HepG2 (cell line): ENCODE data around the gene RTN4. TPM values are rescaled to one million over a fixed set of nuclear protein-coding genes. Genes with fewer than 3 reads are reported as not detected.

Source experiments
- HOMEZ ChIP-seq: IDR thresholded peaks from 2 replicates; pipeline ENCODE4 v1.6.1; 2016; ENCODE audit warnings: low read depth
- KIAA2018 ChIP-seq: sonication (generic); formaldehyde crosslinking; IDR thresholded peaks from 2 replicates; pipeline ENCODE4 v1.5.0; 2020; ENCODE audit warnings: mild to moderate bottlenecking, missing genetic modification reagents, borderline replicate concordance
- NFKBIZ ChIP-seq: IDR thresholded peaks from 2 replicates; pipeline ENCODE4 v1.6.1; 2018; ENCODE audit warnings: missing genetic modification reagents, missing compliant biosample characterization
- ONECUT2 ChIP-seq: sonication (generic); formaldehyde crosslinking; IDR thresholded peaks from 2 replicates; pipeline ENCODE4 v1.4.0; 2020; ENCODE audit warnings: missing genetic modification reagents
- POLR2A ChIP-seq, 2 experiments: IDR thresholded peaks; 2 replicates each; pipeline ENCODE4 v1.6.1; 2011; ENCODE audit warnings: low read depth in 2 of 2, low read length in 2 of 2, mild to moderate bottlenecking in 1 of 2, moderate library complexity in 1 of 2; ENCODE audit not compliant: insufficient read depth in 1 of 2
- ZNF747 ChIP-seq: sonication (generic); formaldehyde crosslinking; IDR thresholded peaks from 2 replicates; pipeline ENCODE4 v1.8.1; 2023; ENCODE audit warnings: missing genetic modification reagents, mild to moderate bottlenecking, borderline replicate concordance
- polyA plus RNA-seq, 8 experiments: library from polyadenylated mRNA; depleted of rRNA in 3 of 8; stranded (reverse) in 7 of 8; unstranded in 1 of 8; fragments of >200 nt; fragmentation: Illumina TruSeq in 4 of 8; extraction: Trizol in 4 of 8; gene quantifications; 2 replicates each; pipeline versions ENCODE4 v1.2.1 to v1.2.3, GENCODE V29; 2011 to 2016; ENCODE audit warnings: low read depth in 4 of 8, missing spikeins in 1 of 8, mixed read lengths in 1 of 8; ENCODE audit not compliant: insufficient read depth in 1 of 8
- total RNA-seq, 5 experiments: library from RNA; depleted of rRNA; stranded (reverse); fragments of >200 nt; fragmentation: Illumina TruSeq; extraction: Trizol; gene quantifications; 2 replicates each; pipeline ENCODE4 v1.2.3, GENCODE V29; 2016; ENCODE audit warnings: low read depth in 1 of 5
- TF ChIP-seq, protein P1 (sequence below): sonication (generic); formaldehyde crosslinking; IDR thresholded peaks from 2 replicates; pipeline ENCODE4 v1.9.0; 2021; ENCODE audit warnings: missing genetic modification reagents, borderline replicate concordance
- TF ChIP-seq, protein P2 (sequence below): sonication (generic); formaldehyde crosslinking; conservative IDR thresholded peaks from 2 replicates; pipeline ENCODE4 v1.8.0; 2022; ENCODE audit warnings: low read depth, missing genetic modification reagents
- TF ChIP-seq, protein P3 (sequence below): sonication (generic); formaldehyde crosslinking; IDR thresholded peaks from 2 replicates; pipeline ENCODE4 v1.5.0; 2020; ENCODE audit warnings: mild to moderate bottlenecking, low read depth, missing genetic modification reagents, borderline replicate concordance
- TF ChIP-seq, protein P4 (sequence below): IDR thresholded peaks from 2 replicates; pipeline ENCODE4 v1.6.1; 2018; ENCODE audit warnings: missing genetic modification reagents

Gene RTN4
- total and polyA plus RNA-seq, 2 of the 13 experiments (the other 11 are each of a cell fraction or from before 2014, with no cell fraction given): 98.4 to 133 TPM

GRCh38 chr2:55011831-55012671 lies 38.2 kb downstream of the RTN4 start (continued):
- TF ChIP-seq, protein P1, sequence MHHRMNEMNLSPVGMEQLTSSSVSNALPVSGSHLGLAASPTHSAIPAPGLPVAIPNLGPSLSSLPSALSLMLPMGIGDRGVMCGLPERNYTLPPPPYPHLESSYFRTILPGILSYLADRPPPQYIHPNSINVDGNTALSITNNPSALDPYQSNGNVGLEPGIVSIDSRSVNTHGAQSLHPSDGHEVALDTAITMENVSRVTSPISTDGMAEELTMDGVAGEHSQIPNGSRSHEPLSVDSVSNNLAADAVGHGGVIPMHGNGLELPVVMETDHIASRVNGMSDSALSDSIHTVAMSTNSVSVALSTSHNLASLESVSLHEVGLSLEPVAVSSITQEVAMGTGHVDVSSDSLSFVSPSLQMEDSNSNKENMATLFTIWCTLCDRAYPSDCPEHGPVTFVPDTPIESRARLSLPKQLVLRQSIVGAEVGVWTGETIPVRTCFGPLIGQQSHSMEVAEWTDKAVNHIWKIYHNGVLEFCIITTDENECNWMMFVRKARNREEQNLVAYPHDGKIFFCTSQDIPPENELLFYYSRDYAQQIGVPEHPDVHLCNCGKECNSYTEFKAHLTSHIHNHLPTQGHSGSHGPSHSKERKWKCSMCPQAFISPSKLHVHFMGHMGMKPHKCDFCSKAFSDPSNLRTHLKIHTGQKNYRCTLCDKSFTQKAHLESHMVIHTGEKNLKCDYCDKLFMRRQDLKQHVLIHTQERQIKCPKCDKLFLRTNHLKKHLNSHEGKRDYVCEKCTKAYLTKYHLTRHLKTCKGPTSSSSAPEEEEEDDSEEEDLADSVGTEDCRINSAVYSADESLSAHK (CRISPR knock-in tag): no peak
- no peak for TF ChIP-seq POLR2A (IDR thresholded peaks at IDR 0.05; ENCODE audit: insufficient read depth in 1 of 2, low read depth in 2 of 2, low read length in 2 of 2)
- no peak for TF ChIP-seq ZNF747
- TF ChIP-seq, protein P2, sequence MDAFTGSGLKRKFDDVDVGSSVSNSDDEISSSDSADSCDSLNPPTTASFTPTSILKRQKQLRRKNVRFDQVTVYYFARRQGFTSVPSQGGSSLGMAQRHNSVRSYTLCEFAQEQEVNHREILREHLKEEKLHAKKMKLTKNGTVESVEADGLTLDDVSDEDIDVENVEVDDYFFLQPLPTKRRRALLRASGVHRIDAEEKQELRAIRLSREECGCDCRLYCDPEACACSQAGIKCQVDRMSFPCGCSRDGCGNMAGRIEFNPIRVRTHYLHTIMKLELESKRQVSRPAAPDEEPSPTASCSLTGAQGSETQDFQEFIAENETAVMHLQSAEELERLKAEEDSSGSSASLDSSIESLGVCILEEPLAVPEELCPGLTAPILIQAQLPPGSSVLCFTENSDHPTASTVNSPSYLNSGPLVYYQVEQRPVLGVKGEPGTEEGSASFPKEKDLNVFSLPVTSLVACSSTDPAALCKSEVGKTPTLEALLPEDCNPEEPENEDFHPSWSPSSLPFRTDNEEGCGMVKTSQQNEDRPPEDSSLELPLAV: no peak
- no peak for TF ChIP-seq KIAA2018 (CRISPR knock-in tag)
- TF ChIP-seq HOMEZ (CRISPR knock-in tag): 0 out of 2 replicates have a peak, but pooled peaks have one; percentile 13
- no peak for TF ChIP-seq NFKBIZ (CRISPR knock-in tag)
- TF ChIP-seq, protein P3, sequence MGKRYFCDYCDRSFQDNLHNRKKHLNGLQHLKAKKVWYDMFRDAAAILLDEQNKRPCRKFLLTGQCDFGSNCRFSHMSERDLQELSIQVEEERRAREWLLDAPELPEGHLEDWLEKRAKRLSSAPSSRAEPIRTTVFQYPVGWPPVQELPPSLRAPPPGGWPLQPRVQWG (CRISPR knock-in tag): no peak
- TF ChIP-seq ONECUT2 (CRISPR knock-in tag): no peak
- TF ChIP-seq, protein P4, sequence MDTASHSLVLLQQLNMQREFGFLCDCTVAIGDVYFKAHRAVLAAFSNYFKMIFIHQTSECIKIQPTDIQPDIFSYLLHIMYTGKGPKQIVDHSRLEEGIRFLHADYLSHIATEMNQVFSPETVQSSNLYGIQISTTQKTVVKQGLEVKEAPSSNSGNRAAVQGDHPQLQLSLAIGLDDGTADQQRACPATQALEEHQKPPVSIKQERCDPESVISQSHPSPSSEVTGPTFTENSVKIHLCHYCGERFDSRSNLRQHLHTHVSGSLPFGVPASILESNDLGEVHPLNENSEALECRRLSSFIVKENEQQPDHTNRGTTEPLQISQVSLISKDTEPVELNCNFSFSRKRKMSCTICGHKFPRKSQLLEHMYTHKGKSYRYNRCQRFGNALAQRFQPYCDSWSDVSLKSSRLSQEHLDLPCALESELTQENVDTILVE: no peak
